Transverse colon (tissue), 4 donors: ENCODE data around the gene FCN2. TPM values are rescaled to one million over a fixed set of nuclear protein-coding genes. Genes with fewer than 3 reads are reported as not detected.

Experiments
- small RNA-seq, 4 donors: library from RNA; depleted of rRNA; stranded (forward); fragments of <200 nt; gene quantifications; one replicate each; pipeline ENCODE3, GENCODE V24; 2016
- total RNA-seq, 4 donors: library from RNA; depleted of rRNA; stranded (reverse); fragments of >200 nt; gene quantifications; one replicate each; pipeline ENCODE4 v1.1.0, GENCODE V29; 2016

FCN2 gene
- total RNA-seq, 4 donors from 2014 or later: not detected

Small RNA genes within 50 kb of the gene (small RNA-seq; reads per million reads assigned to genes)
- 0 reads per million in 4 donors for gene AL603650.1
- gene MIR3689A: 0 reads per million in 4 donors
- 0 reads per million in 4 donors for gene MIR3689B
- 0 reads per million in 4 donors for gene MIR3689C
- gene MIR3689D1: 0 reads per million in 4 donors
- 0 reads per million in 4 donors for gene MIR3689D2
- 0 reads per million in 4 donors for gene MIR3689E
- gene MIR3689F: 0 reads per million in 4 donors

Other genes with a start within 250 kb of the FCN2 start
- gene COL5A1, start 239.0 kb upstream of the FCN2 start, total RNA-seq: 10 to 100 TPM in 2 of 4 donors, 1 to 10 TPM in 2; 7.1 to 69.3 (median 16.1) TPM
- 10 to 100 TPM in 1 of 4 donors, under 1 TPM in 1, not detected in 2; 0.41 to 13.8 TPM for gene FCN1, start 37.1 kb downstream of the FCN2 start, total RNA-seq
- gene OLFM1, start 206.9 kb downstream of the FCN2 start, total RNA-seq: 1 to 10 TPM in 3 of 4 donors, not detected in 1; 3.7 to 7.8 (median 4.0) TPM